MM.1S (cell line): ENCODE results near the gene MINK1.
A peak's percentile ranks its signal among the peaks of the same experiment; 100 is the strongest.

Experiments
- DNase-seq: peaks from one replicate; pipeline ENCODE4 v3.0.0-alpha.2; 2015
- H2AFZ ChIP-seq: fragments of 300-600 bp; sonication (generic); 2 replicates; pipeline ENCODE4 v1.6.0; 2016; ENCODE audit warnings: antibody characterized with exemption, low read length
- H3F3A ChIP-seq: fragments of 300-600 bp; sonication (generic); 2 replicates; pipeline ENCODE4 v1.6.1; 2016; ENCODE audit warnings: mild to moderate bottlenecking, antibody characterized with exemption, low read length, moderate library complexity, mixed read lengths; ENCODE audit not compliant: insufficient read depth
- H3K27ac ChIP-seq: fragments of 300-600 bp; sonication (generic); 2 replicates; pipeline ENCODE4 v1.5.1; 2016; ENCODE audit warnings: mild to moderate bottlenecking, low read length
- H3K27me3 ChIP-seq: fragments of 300-600 bp; sonication (generic); replicated peaks from 2 replicates; pipeline ENCODE4 v1.6.0; 2016; ENCODE audit warnings: low read length; ENCODE audit not compliant: insufficient read depth
- H3K36me3 ChIP-seq: fragments of 300-600 bp; sonication (generic); replicated peaks from 2 replicates; pipeline ENCODE4 v1.6.1; 2016; ENCODE audit warnings: mild to moderate bottlenecking, low read length, mixed read lengths; ENCODE audit not compliant: insufficient read depth
- H3K4me1 ChIP-seq: fragments of 300-600 bp; sonication (generic); 2 replicates; pipeline ENCODE4 v1.6.1; 2016; ENCODE audit warnings: low read length, mixed read lengths
- H3K4me2 ChIP-seq: fragments of 300-600 bp; sonication (generic); 2 replicates; pipeline ENCODE4 v1.6.0; 2016; ENCODE audit warnings: low read depth, low read length
- H3K4me3 ChIP-seq: fragments of 300-600 bp; sonication (generic); 2 replicates; pipeline ENCODE4 v1.5.1; 2016; ENCODE audit warnings: low read length, mixed read lengths
- H3K79me2 ChIP-seq: fragments of 300-600 bp; sonication (generic); 2 replicates; pipeline ENCODE4 v1.6.1; 2016; ENCODE audit warnings: mixed run types, low read length, mixed read lengths
- H3K9ac ChIP-seq: fragments of 300-600 bp; sonication (generic); 2 replicates; pipeline ENCODE4 v1.6.1; 2016; ENCODE audit warnings: low read length, mixed read lengths
- H3K9me2 ChIP-seq: fragments of 300-600 bp; sonication (generic); replicated peaks from 2 replicates; pipeline ENCODE4 v1.6.1; 2016; ENCODE audit warnings: mild to moderate bottlenecking, low read length, mixed read lengths; ENCODE audit not compliant: insufficient read depth
- H3K9me3 ChIP-seq: fragments of 300-600 bp; sonication (generic); replicated peaks from 2 replicates; pipeline ENCODE4 v1.6.1; 2016; ENCODE audit warnings: mild to moderate bottlenecking, low read length, mixed read lengths; ENCODE audit not compliant: insufficient read depth
- H4K20me1 ChIP-seq: fragments of 300-600 bp; sonication (generic); 2 replicates; pipeline ENCODE4 v1.6.1; 2016; ENCODE audit warnings: mild to moderate bottlenecking, low read length, moderate library complexity, mixed read lengths; ENCODE audit not compliant: insufficient read depth
- CTCF ChIP-seq: fragments of 300-600 bp; sonication (generic); IDR thresholded peaks from 2 replicates; pipeline ENCODE4 v1.5.1; 2016; ENCODE audit warnings: antibody characterized with exemption, low read length, mixed read lengths
- EZH2 ChIP-seq: fragments of 300-600 bp; sonication (generic); optimal IDR thresholded peaks from 2 replicates; pipeline ENCODE3; 2017; ENCODE audit warnings: low read depth, mild to moderate bottlenecking, antibody characterized with exemption, low read length, mixed read lengths
- EZH2phosphoT487 ChIP-seq: fragments of 300-600 bp; sonication (generic); IDR thresholded peaks from 2 replicates; pipeline ENCODE4 v1.6.1; 2018; ENCODE audit warnings: antibody characterized with exemption, low read length

MINK1 gene

GRCh38 chr17:4802228-4802627 lies 30.9 kb upstream of the MINK1 start, which contains the start of gene C17orf114:
Gene C17orf114 (minus strand): TSS chr17:4802328.
- TF ChIP-seq EZH2phosphoT487 (no peak), CTCF (no peak), EZH2 (no peak)
- Histone ChIP-seq H3K9me3 (no peaks in the 10 kb centered on the region), H3K4me3 (no peak within 1 kb of the TSS), H3K4me2 (peak within 1 kb of the TSS; percentile 58; the same call in 1 of the 2 replicates), H3K27me3 (no peaks in the 10 kb centered on the region), H2AFZ (no peak within 1 kb of the TSS), H3K79me2 (peaks cover 9% of the 10 kb centered on the region), H3F3A (peaks cover 11% of the 10 kb centered on the region), H3K4me1 (peaks cover 14% of the 10 kb centered on the region), H3K36me3 (peaks cover 5% of the 10 kb centered on the region; the same call in 1 of the 2 replicates), H3K27ac (peak within 1 kb of the TSS; percentile 84), H4K20me1 (no peaks in the 10 kb centered on the region), H3K9ac (peak within 1 kb of the TSS; percentile 46), H3K9me2 (no peaks in the 10 kb centered on the region)
- DNase-seq = no peak

- DNase-seq = no peak
- Histone ChIP-seq H3K27ac (no peak overlapping the region), H2AFZ (peak overlapping the region; percentile 74), H3K4me3 (peak overlapping the region; percentile 75), H3K9ac (peak overlapping the region; percentile 54; the same call in 1 of the 2 replicates), H3K79me2 (no peaks in the 10 kb centered on the region), H3K27me3 (no peaks in the 10 kb centered on the region), H4K20me1 (no peaks in the 10 kb centered on the region), H3K4me2 (peak overlapping the region; percentile 80), H3K36me3 (no peaks in the 10 kb centered on the region), H3K9me2 (no peaks in the 10 kb centered on the region), H3K4me1 (peaks cover 1% of the 10 kb centered on the region), H3F3A (no peaks in the 10 kb centered on the region; the same call in 1 of the 2 replicates), H3K9me3 (no peaks in the 10 kb centered on the region)
- TF ChIP-seq CTCF (no peak), EZH2phosphoT487 (no peak), EZH2 (no peak)
Measured at GRCh38 chr17:4806456-4806776, 26.7 kb upstream of the MINK1 start.

- H3K27me3 ChIP-seq = no peaks in the 10 kb centered on the region
- no peaks in the 10 kb centered on the region for H3K9me2 ChIP-seq
- H3K9ac ChIP-seq = peak within 1 kb of the TSS; percentile 72
- H3K4me3 ChIP-seq = peak within 1 kb of the TSS; percentile 76
- no peaks in the 10 kb centered on the region for H3K36me3 ChIP-seq
- H3K4me1 ChIP-seq = no peaks in the 10 kb centered on the region
- TF ChIP-seq CTCF (no peak), EZH2 (no peak), EZH2phosphoT487 (no peak)
- peak within 1 kb of the TSS; percentile 86 for H3K4me2 ChIP-seq
- peak within 1 kb of the TSS; percentile 89 for H2AFZ ChIP-seq
- H3K79me2 ChIP-seq = no peaks in the 10 kb centered on the region
- no peaks in the 10 kb centered on the region for H3K9me3 ChIP-seq
- DNase-seq = peak; percentile 92
- H4K20me1 ChIP-seq = no peaks in the 10 kb centered on the region
- H3K27ac ChIP-seq = no peak within 1 kb of the TSS
- H3F3A ChIP-seq = no peaks in the 10 kb centered on the region; the same call in 1 of the 2 replicates
Measured at GRCh38 chr17:4806777-4807604, 26.1 kb upstream of the MINK1 start, which contains the start of gene PLD2. Gene PLD2 (plus strand): TSS chr17:4807152. CDS start chr17:4807773, 621 bp downstream.
